GM23338 (cell line): ENCODE data around the gene UCP1. TPM values are rescaled to one million over a fixed set of nuclear protein-coding genes. Genes with fewer than 3 reads are reported as not detected.

Experiments used
- ATAC-seq: fragments of 200-7000 bp; cut with Tn5 transposase; 3 replicates; pipeline ENCODE4 v1.9.1; 2020
- DNase-seq: peaks from one replicate; pipeline ENCODE4 v3.0.0-alpha.2; 2015; ENCODE audit warnings: low spot score
- H2AFZ ChIP-seq: fragments of 200-600 bp; sonication (generic); 2 replicates; pipeline ENCODE4 v1.8.0; 2016; ENCODE audit warnings: antibody characterized with exemption, mild to moderate bottlenecking, moderate library complexity
- H3F3A ChIP-seq: fragments of 200-600 bp; sonication (generic); replicated peaks from 2 replicates; pipeline ENCODE4 v1.8.0; 2017; ENCODE audit warnings: antibody characterized with exemption, mixed run types, low read depth
- H3K27ac ChIP-seq: fragments of 200-600 bp; sonication (generic); 2 replicates; pipeline ENCODE4 v1.6.1; 2016; ENCODE audit warnings: low read depth
- H3K27me3 ChIP-seq: fragments of 200-600 bp; sonication (generic); 2 replicates; pipeline ENCODE4 v1.8.0; 2016; ENCODE audit warnings: mild to moderate bottlenecking, mixed run types, moderate library complexity; ENCODE audit not compliant: insufficient read depth
- H3K36me3 ChIP-seq: fragments of 200-600 bp; sonication (generic); 2 replicates; pipeline ENCODE4 v1.8.0; 2016; ENCODE audit warnings: mild to moderate bottlenecking; ENCODE audit not compliant: insufficient read depth
- H3K4me1 ChIP-seq: fragments of 200-600 bp; sonication (generic); 2 replicates; pipeline ENCODE4 v1.8.0; 2016; ENCODE audit warnings: mild to moderate bottlenecking, moderate library complexity; ENCODE audit not compliant: insufficient read depth
- H3K4me2 ChIP-seq: fragments of 200-600 bp; sonication (generic); 2 replicates; pipeline ENCODE4 v1.7.1; 2017; ENCODE audit warnings: mixed run types
- H3K4me3 ChIP-seq: fragments of 200-600 bp; sonication (generic); 2 replicates; pipeline ENCODE4 v1.6.1; 2016; ENCODE audit warnings: mixed run types
- H3K79me2 ChIP-seq: fragments of 200-600 bp; sonication (generic); replicated peaks from 2 replicates; pipeline ENCODE4 v1.8.0; 2017; ENCODE audit warnings: mild to moderate bottlenecking; ENCODE audit not compliant: insufficient read depth
- H3K9me2 ChIP-seq: fragments of 200-600 bp; sonication (generic); 2 replicates; pipeline ENCODE4 v1.8.0; 2017; ENCODE audit not compliant: insufficient read depth
- H4K20me1 ChIP-seq: fragments of 200-600 bp; sonication (generic); replicated peaks from 2 replicates; pipeline ENCODE4 v1.8.0; 2017; ENCODE audit warnings: mild to moderate bottlenecking; ENCODE audit not compliant: insufficient read depth
- H3K27ac Mint-ChIP-seq: 2 replicates; pipeline ENCODE4 v1.8.0; 2020; ENCODE audit warnings: inconsistent platforms, mild to moderate bottlenecking, moderate library complexity, mixed read lengths
- H3K27me3 Mint-ChIP-seq: 3 replicates; pipeline ENCODE4 v1.8.0; 2022; ENCODE audit warnings: low read depth, mild to moderate bottlenecking, moderate library complexity, mixed read lengths, inconsistent platforms; ENCODE audit not compliant: insufficient read depth, poor library complexity
- H3K36me3 Mint-ChIP-seq: 3 replicates; pipeline ENCODE4 v1.8.0; 2021; ENCODE audit warnings: low read depth, mild to moderate bottlenecking, inconsistent platforms, moderate library complexity, mixed read lengths
- H3K4me1 Mint-ChIP-seq: 3 replicates; pipeline ENCODE4 v1.8.0; 2020; ENCODE audit warnings: mild to moderate bottlenecking, inconsistent platforms, mixed read lengths
- H3K4me3 Mint-ChIP-seq: 3 replicates; pipeline ENCODE4 v1.8.0; 2021; ENCODE audit warnings: moderate library complexity, mild to moderate bottlenecking, inconsistent platforms, mixed read lengths
- H3K9me3 Mint-ChIP-seq: 3 replicates; pipeline ENCODE4 v1.8.0; 2020; ENCODE audit warnings: moderate library complexity, mild to moderate bottlenecking, inconsistent platforms, mixed read lengths
- CREB1 ChIP-seq: fragments of 250-450 bp; sonication (Bioruptor Pico); IDR thresholded peaks from 2 replicates; pipeline ENCODE4 v1.5.0; 2020; ENCODE audit warnings: low read depth, mild to moderate bottlenecking, moderate library complexity
- CTCF ChIP-seq, 2 experiments: fragments of 200-600 bp in 1 of 2; sonication (generic) in 1 of 2; conservative IDR thresholded peaks; 2 replicates each; pipeline versions ENCODE4 v1.5.1 to v1.6.1; 2016 to 2017; ENCODE audit warnings: antibody characterized with exemption in 2 of 2, low read depth in 2 of 2, mild to moderate bottlenecking in 2 of 2, moderate library complexity in 1 of 2
- ETS1 ChIP-seq: IDR thresholded peaks from 2 replicates; pipeline ENCODE4 v1.6.1; 2016; ENCODE audit warnings: antibody characterized with exemption
- EZH2 ChIP-seq: fragments of 200-600 bp; sonication (generic); IDR thresholded peaks from one replicate; pipeline ENCODE4 v1.8.0; 2017; ENCODE audit warnings: antibody characterized with exemption, mild to moderate bottlenecking, low read depth; ENCODE audit not compliant: unreplicated experiment
- EZH2phosphoT487 ChIP-seq: fragments of 200-600 bp; sonication (generic); IDR thresholded peaks from one replicate; pipeline ENCODE4 v1.8.1; 2018; ENCODE audit warnings: antibody characterized with exemption; ENCODE audit not compliant: unreplicated experiment
- JUNB ChIP-seq: IDR thresholded peaks from one replicate; pipeline ENCODE4 v1.6.1; 2016; ENCODE audit warnings: antibody characterized with exemption; ENCODE audit not compliant: unreplicated experiment
- NANOG ChIP-seq: IDR thresholded peaks from 2 replicates; pipeline ENCODE4 v1.6.1; 2016; ENCODE audit warnings: antibody characterized with exemption, borderline replicate concordance
- POLR2AphosphoS5 ChIP-seq: IDR thresholded peaks from 2 replicates; pipeline ENCODE4 v1.6.1; 2016; ENCODE audit warnings: antibody characterized with exemption, low read depth
- REST ChIP-seq: IDR thresholded peaks from one replicate; pipeline ENCODE4 v1.6.1; 2018; ENCODE audit warnings: antibody characterized with exemption; ENCODE audit not compliant: unreplicated experiment
- STAT1 ChIP-seq: IDR thresholded peaks from one replicate; pipeline ENCODE4 v1.6.1; 2016; ENCODE audit warnings: antibody characterized with exemption; ENCODE audit not compliant: unreplicated experiment
- ZNF114 ChIP-seq: fragments of 250-450 bp; sonication (Bioruptor Pico); IDR thresholded peaks from 2 replicates; pipeline ENCODE4 v1.5.0; 2020; ENCODE audit warnings: mild to moderate bottlenecking, moderate library complexity
- ZNF331 ChIP-seq: fragments of 250-450 bp; sonication (Bioruptor Pico); IDR thresholded peaks from 2 replicates; pipeline ENCODE4 v1.5.0; 2020; ENCODE audit warnings: low read depth, mild to moderate bottlenecking, moderate library complexity
- ZNF462 ChIP-seq: fragments of 250-450 bp; sonication (Bioruptor Pico); IDR thresholded peaks from 2 replicates; pipeline ENCODE4 v1.5.0; 2020; ENCODE audit warnings: mild to moderate bottlenecking, moderate library complexity
- polyA plus RNA-seq: library from polyadenylated mRNA; unstranded; fragments of >200 nt; fragmentation: Nextera tagmentation; extraction: Ambion mirVana; gene quantifications from 2 replicates; pipeline ENCODE4 v1.2.1, GENCODE V29; 2016
- total RNA-seq: library from RNA; depleted of rRNA; stranded (reverse); fragments of >200 nt; shearing (Covaris generic); gene quantifications from 2 replicates; pipeline ENCODE4 v1.2.3, GENCODE V29; 2014

UCP1 gene
- total and polyA plus RNA-seq, 2 experiments from 2014 or later: 0.21 TPM; not detected in 1

- Histone ChIP-seq H3K4me2 (no peak overlapping the region), H3K9me2 (no peaks in the 10 kb centered on the region; the same call in 1 of the 2 replicates), H3K4me3 (no peak overlapping the region), H3K27ac (no peak overlapping the region), H3K4me1 (no peaks in the 10 kb centered on the region), H4K20me1 (no peaks in the 10 kb centered on the region), H3K27me3 (no peaks in the 10 kb centered on the region), H2AFZ (no peak overlapping the region; the same call in 1 of the 2 replicates), H3K36me3 (no peaks in the 10 kb centered on the region), H3K79me2 (no peaks in the 10 kb centered on the region), H3F3A (no peaks in the 10 kb centered on the region)
- Mint-ChIP-seq H3K36me3 (no peaks in the 10 kb centered on the region), H3K9me3 (no peaks in the 10 kb centered on the region; the same call in 2 of the 3 replicates), H3K4me1 (peaks cover 7% of the 10 kb centered on the region), H3K27ac (no peak overlapping the region), H3K27me3 (no peaks in the 10 kb centered on the region), H3K4me3 (no peak overlapping the region)
- TF ChIP-seq EZH2phosphoT487: no peak
- TF ChIP-seq NANOG: no peak
- TF ChIP-seq EZH2: no peak
- no peak for TF ChIP-seq REST
- TF ChIP-seq STAT1: no peak
- TF ChIP-seq JUNB: no peak
- TF ChIP-seq CTCF (conservative IDR thresholded peaks at IDR 0.05; ENCODE audit: low read depth in 2 of 2): no peak
- TF ChIP-seq ZNF462 (CRISPR knock-in tag): no peak
- TF ChIP-seq POLR2AphosphoS5: no peak
- no peak for TF ChIP-seq ZNF114 (CRISPR knock-in tag)
- TF ChIP-seq CREB1 (CRISPR knock-in tag): no peak
- no peak for TF ChIP-seq ETS1
- no peak for TF ChIP-seq ZNF331
- ATAC-seq (no peak), DNase-seq (no peak)
Measured at GRCh38 chr4:140515423-140515822, 53.3 kb downstream of the UCP1 start.
